Activated T-helper 9 cell treated with anti-CD3 and anti-CD28 coated beads, Interleukin-2, amount 50 U/mL, for 16 hours (primary cell): Measurements from ENCODE around the gene KCTD16.

Experiments used
- DNase-seq: peaks from one replicate; pipeline ENCODE4 v3.0.0-alpha.2; 2020; ENCODE audit warnings: low read depth

KCTD16 gene

GRCh38 chr5:144289277-144289676 is 118.6 kb downstream of the KCTD16 start:
- no peak for DNase-seq

- no peak for DNase-seq
Observed at GRCh38 chr5:144292029-144292428, 121.4 kb downstream of the KCTD16 start.

GRCh38 chr5:144295284-144295683 is 124.6 kb downstream of the KCTD16 start:
- no peak for DNase-seq

GRCh38 chr5:144297081-144297480 is 126.4 kb downstream of the KCTD16 start:
- DNase-seq: no peak

GRCh38 chr5:144298658-144299057 is 128.0 kb downstream of the KCTD16 start:
- DNase-seq: no peak

GRCh38 chr5:144304688-144305087 is 134.0 kb downstream of the KCTD16 start:
- no peak for DNase-seq

- no peak for DNase-seq
Observed at GRCh38 chr5:144307736-144308135, 137.1 kb downstream of the KCTD16 start.

GRCh38 chr5:144308174-144308573 is 137.5 kb downstream of the KCTD16 start:
- no peak for DNase-seq

GRCh38 chr5:144308906-144309670 is 138.4 kb downstream of the KCTD16 start:
- DNase-seq: no peak

GRCh38 chr5:144310621-144311020 is 139.9 kb downstream of the KCTD16 start:
- no peak for DNase-seq

- no peak for DNase-seq
Observed at GRCh38 chr5:144313147-144313726, 142.6 kb downstream of the KCTD16 start.

GRCh38 chr5:144315026-144315425 is 144.4 kb downstream of the KCTD16 start:
- no peak for DNase-seq

- DNase-seq: no peak
Observed at GRCh38 chr5:144315994-144316634, 145.4 kb downstream of the KCTD16 start.

GRCh38 chr5:144318011-144318410 is 147.3 kb downstream of the KCTD16 start:
- no peak for DNase-seq

- DNase-seq: no peak
Observed at GRCh38 chr5:144318460-144318859, 147.8 kb downstream of the KCTD16 start.

- DNase-seq: no peak
Observed at GRCh38 chr5:144323181-144323580, 152.5 kb downstream of the KCTD16 start.

- DNase-seq: no peak
Observed at GRCh38 chr5:144325532-144325931, 154.9 kb downstream of the KCTD16 start.

GRCh38 chr5:144328494-144328893 is 157.8 kb downstream of the KCTD16 start:
- DNase-seq: no peak

GRCh38 chr5:144328980-144329379 is 158.3 kb downstream of the KCTD16 start:
- no peak for DNase-seq

- DNase-seq: no peak
Observed at GRCh38 chr5:144329681-144330080, 159.0 kb downstream of the KCTD16 start.

- no peak for DNase-seq
Observed at GRCh38 chr5:144331361-144331760, 160.7 kb downstream of the KCTD16 start.

GRCh38 chr5:144332265-144332664 is 161.6 kb downstream of the KCTD16 start:
- no peak for DNase-seq

GRCh38 chr5:144333336-144333920 is 162.8 kb downstream of the KCTD16 start:
- no peak for DNase-seq
